Stimulated activated CD8-positive, alpha-beta memory T cell treated with anti-CD3 and anti-CD28 coated beads, Interleukin-12 subunit alpha, Interleukin-12 subunit beta, amount 100 ng/mL, for 24 hours (primary cell): ENCODE data around the gene LTB4R2.

Source experiments
- DNase-seq: peaks from one replicate; pipeline ENCODE4 v3.0.0-alpha.2; 2020; ENCODE audit errors: extremely low read depth

The LTB4R2 gene

GRCh38 chr14:24309538-24310264, at the start of gene LTB4R2:
TSS of gene LTB4R2 (plus strand) at chr14:24310140. CDS start at chr14:24310665, 525 bp downstream.
- no peak for DNase-seq

GRCh38 chr14:24260780-24261157, 49.2 kb upstream of the LTB4R2 start:
- no peak for DNase-seq

- no peak for DNase-seq
Observed at GRCh38 chr14:24261256-24261968, 48.5 kb upstream of the LTB4R2 start.

- no peak for DNase-seq
Observed at GRCh38 chr14:24261969-24262327, 48.0 kb upstream of the LTB4R2 start.

- no peak for DNase-seq
Observed at GRCh38 chr14:24262821-24263733, 46.9 kb upstream of the LTB4R2 start, which contains the start of gene TGM1. TSS of gene TGM1 (minus strand) at chr14:24263177. CDS start at chr14:24262352, 825 bp downstream.

GRCh38 chr14:24263848-24264247, 46.1 kb upstream of the LTB4R2 start:
- DNase-seq: no peak

GRCh38 chr14:24264298-24264697, 45.6 kb upstream of the LTB4R2 start:
- no peak for DNase-seq

GRCh38 chr14:24266344-24267244, 43.3 kb upstream of the LTB4R2 start:
- no peak for DNase-seq

- no peak for DNase-seq
Observed at GRCh38 chr14:24267516-24267915, 42.4 kb upstream of the LTB4R2 start.

- no peak for DNase-seq
Observed at GRCh38 chr14:24268225-24268624, 41.7 kb upstream of the LTB4R2 start.

GRCh38 chr14:24269368-24269767, 40.6 kb upstream of the LTB4R2 start:
- DNase-seq: no peak

GRCh38 chr14:24269910-24270536, 39.9 kb upstream of the LTB4R2 start:
- no peak for DNase-seq

GRCh38 chr14:24270537-24271133, 39.3 kb upstream of the LTB4R2 start:
- no peak for DNase-seq

GRCh38 chr14:24271134-24271833, 38.7 kb upstream of the LTB4R2 start, which contains the start of gene RABGGTA:
TSS of gene RABGGTA (minus strand) at chr14:24271597. CDS start at chr14:24271115, 482 bp downstream.
- peak; percentile 72 for DNase-seq

GRCh38 chr14:24271834-24272263, 38.1 kb upstream of the LTB4R2 start:
- DNase-seq: no peak

GRCh38 chr14:24272467-24272866, 37.5 kb upstream of the LTB4R2 start:
- no peak for DNase-seq

- DNase-seq: no peak
Observed at GRCh38 chr14:24273422-24273998, 36.4 kb upstream of the LTB4R2 start.

GRCh38 chr14:24274101-24274543, 35.8 kb upstream of the LTB4R2 start:
- no peak for DNase-seq

GRCh38 chr14:24277071-24277470, 32.9 kb upstream of the LTB4R2 start:
- DNase-seq: no peak
